KOPT-K1 (cell line): ENCODE data around the gene PAX3.

Experiments
- H3K27ac ChIP-seq: fragments of 200-600 bp; sonication (generic); 2 replicates; pipeline ENCODE4 v1.5.1; 2016; ENCODE audit warnings: antibody characterized with exemption, mild to moderate bottlenecking, low read depth, low read length; ENCODE audit not compliant: poor library complexity, severe bottlenecking
- H3K36me3 ChIP-seq: fragments of 200-600 bp; sonication (generic); 2 replicates; pipeline ENCODE4 v1.5.1; 2017; ENCODE audit warnings: antibody characterized with exemption, mild to moderate bottlenecking, low read length, moderate library complexity; ENCODE audit not compliant: insufficient read depth
- H3K9me3 ChIP-seq: fragments of 200-600 bp; sonication (generic); 2 replicates; pipeline ENCODE4 v1.5.1; 2017; ENCODE audit warnings: antibody characterized with exemption, low read length, mild to moderate bottlenecking; ENCODE audit not compliant: insufficient read depth, poor library complexity, severe bottlenecking

Gene PAX3

GRCh38 chr2:222318026-222318711 is 19.4 kb upstream of the PAX3 start:
- Histone ChIP-seq H3K27ac (no peak overlapping the region), H3K36me3 (no peaks in the 10 kb centered on the region), H3K9me3 (no peaks in the 10 kb centered on the region)

GRCh38 chr2:222315443-222316121 is 16.8 kb upstream of the PAX3 start:
- Histone ChIP-seq H3K9me3 (no peaks in the 10 kb centered on the region), H3K27ac (no peak overlapping the region), H3K36me3 (no peaks in the 10 kb centered on the region)

- H3K36me3 ChIP-seq, result no peaks in the 10 kb centered on the region
- H3K27ac ChIP-seq, result no peak overlapping the region
- no peaks in the 10 kb centered on the region for H3K9me3 ChIP-seq
Observed at GRCh38 chr2:222313816-222314215, 15.0 kb upstream of the PAX3 start.

- H3K27ac ChIP-seq, result no peak overlapping the region
- H3K9me3 ChIP-seq, result no peaks in the 10 kb centered on the region
Observed at GRCh38 chr2:222311978-222312738, 13.4 kb upstream of the PAX3 start.

GRCh38 chr2:222311319-222311977 is 12.7 kb upstream of the PAX3 start:
- no peaks in the 10 kb centered on the region for H3K9me3 ChIP-seq
- H3K27ac ChIP-seq, result no peak overlapping the region
- H3K36me3 ChIP-seq, result no peaks in the 10 kb centered on the region

More at GRCh38 chr2:222311978-222312738, 13.4 kb upstream of the PAX3 start:
- H3K36me3 ChIP-seq, result no peaks in the 10 kb centered on the region

- H3K9me3 ChIP-seq, result no peaks in the 10 kb centered on the region
- no peak overlapping the region for H3K27ac ChIP-seq
- H3K36me3 ChIP-seq, result no peaks in the 10 kb centered on the region
Observed at GRCh38 chr2:222310747-222311318, 12.0 kb upstream of the PAX3 start.

GRCh38 chr2:222309766-222310165 is 11.0 kb upstream of the PAX3 start:
- no peaks in the 10 kb centered on the region for H3K36me3 ChIP-seq

GRCh38 chr2:222309361-222309760 is 10.6 kb upstream of the PAX3 start:
- Histone ChIP-seq H3K9me3 (peaks cover 5% of the 10 kb centered on the region), H3K36me3 (no peaks in the 10 kb centered on the region), H3K27ac (no peak overlapping the region)

More at GRCh38 chr2:222309766-222310165, 11.0 kb upstream of the PAX3 start:
- Histone ChIP-seq H3K27ac (no peak overlapping the region), H3K9me3 (peaks cover 5% of the 10 kb centered on the region)

- H3K9me3 ChIP-seq, result peaks cover 5% of the 10 kb centered on the region
- no peak overlapping the region for H3K27ac ChIP-seq
- no peaks in the 10 kb centered on the region for H3K36me3 ChIP-seq
Observed at GRCh38 chr2:222307978-222308730, 9.4 kb upstream of the PAX3 start.

GRCh38 chr2:222307143-222307756 is 8.5 kb upstream of the PAX3 start:
- Histone ChIP-seq H3K9me3 (peaks cover 9% of the 10 kb centered on the region), H3K27ac (no peak overlapping the region), H3K36me3 (no peaks in the 10 kb centered on the region)

- Histone ChIP-seq H3K36me3 (no peaks in the 10 kb centered on the region), H3K27ac (no peak overlapping the region)
Observed at GRCh38 chr2:222306393-222307142, 7.8 kb upstream of the PAX3 start.

GRCh38 chr2:222305516-222306392 is 7.0 kb upstream of the PAX3 start:
- Histone ChIP-seq H3K9me3 (peaks cover 13% of the 10 kb centered on the region), H3K27ac (no peak overlapping the region), H3K36me3 (no peaks in the 10 kb centered on the region)

More at GRCh38 chr2:222306393-222307142, 7.8 kb upstream of the PAX3 start:
- H3K9me3 ChIP-seq, result peaks cover 13% of the 10 kb centered on the region
